Upper lobe of right lung (tissue), 1 donor: ENCODE data around the gene CYB5R2. TPM values are rescaled to one million over a fixed set of nuclear protein-coding genes. Genes with fewer than 3 reads are reported as not detected.
"Not testable (repeated sequence)": the region's sequence is repeated elsewhere in the genome, so short reads cannot be mapped to it uniquely, and the experiment has no call there.

ENCODE experiments used
- ATAC-seq: fragments of 200-7000 bp; cut with Tn5 transposase; one replicate; pipeline ENCODE4 v1.9.1; 2020; ENCODE audit warnings: mild to moderate bottlenecking, moderate library complexity
- DNase-seq: peaks from one replicate; pipeline ENCODE4 v3.0.0-alpha.2; 2020
- H3K27ac ChIP-seq: fragments of 200-600 bp; one replicate; pipeline ENCODE4 v1.8.0; 2022
- H3K27me3 ChIP-seq: fragments of 200-600 bp; one replicate; pipeline ENCODE4 v1.8.0; 2022; ENCODE audit warnings: mild to moderate bottlenecking
- H3K36me3 ChIP-seq: fragments of 200-600 bp; one replicate; pipeline ENCODE4 v1.8.0; 2022
- H3K4me1 ChIP-seq: fragments of 200-600 bp; one replicate; pipeline ENCODE4 v1.8.0; 2022
- H3K4me3 ChIP-seq: fragments of 200-600 bp; one replicate; pipeline ENCODE4 v1.8.0; 2022; ENCODE audit warnings: mild to moderate bottlenecking
- H3K9me3 ChIP-seq: fragments of 200-600 bp; one replicate; pipeline ENCODE4 v1.8.0; 2022
- CTCF ChIP-seq: fragments of 200-600 bp; IDR thresholded peaks from one replicate; pipeline ENCODE4 v1.8.0; 2022; ENCODE audit warnings: antibody characterized with exemption
- intact Hi-C: fragments of 100-400 bp; cut with DNase I; formaldehyde crosslinking; loops from one replicate; pipeline ENCODE4 v1.11.0; 2022
- total RNA-seq: library from RNA; stranded (reverse); fragmentation: NEBNext Ultra II Directional; extraction: Animal tissue kit (Norgen Biotek cat#: 25700); gene quantifications from one replicate; pipeline ENCODE4 v1.2.1, GENCODE V29; 2021
- donor health status: DM: no; HTN: yes; CAD: no; lungs with severe emphysema.

Gene CYB5R2
- total RNA-seq, 1 donor from 2014 or later = 14.2 TPM

GRCh38 chr11:7664867-7665266, 8.4 kb downstream of the CYB5R2 start:
- H3K27me3 ChIP-seq = no peaks in the 10 kb centered on the region
- no peak for DNase-seq
- intact Hi-C loops = no loop called here
- no peaks in the 10 kb centered on the region for H3K4me1 ChIP-seq
- no peak for ATAC-seq
- no peak for TF ChIP-seq CTCF
- no peak overlapping the region for H3K4me3 ChIP-seq
- no peak overlapping the region for H3K27ac ChIP-seq
- no peaks in the 10 kb centered on the region for H3K36me3 ChIP-seq
- no peaks in the 10 kb centered on the region for H3K9me3 ChIP-seq

- H3K9me3 ChIP-seq, H3K4me1 ChIP-seq, H3K36me3 ChIP-seq, H3K27ac ChIP-seq, H3K27me3 ChIP-seq, intact Hi-C loops, H3K4me3 ChIP-seq, ATAC-seq, DNase-seq: not testable (repeated sequence)
These were observed 9.8 kb downstream of the CYB5R2 start for GRCh38 chr11:7663531-7663930.

GRCh38 chr11:7657306-7658025, 15.8 kb downstream of the CYB5R2 start:
- Histone ChIP-seq H3K36me3 (peaks cover 23% of the 10 kb centered on the region), H3K27me3 (no peaks in the 10 kb centered on the region)
- intact Hi-C loops = loop anchor here (10.0 kb wide), 1 partner anchor 83 kb away; no protein-coding TSS in a partner anchor

GRCh38 chr11:7656704-7657103, 16.6 kb downstream of the CYB5R2 start:
- no peak overlapping the region for H3K4me3 ChIP-seq
- TF ChIP-seq CTCF = no peak
- DNase-seq (no peak), ATAC-seq (no peak)
- no peaks in the 10 kb centered on the region for H3K9me3 ChIP-seq
- H3K27me3 ChIP-seq = no peaks in the 10 kb centered on the region
- H3K4me1 ChIP-seq = no peaks in the 10 kb centered on the region
- intact Hi-C loops = loop anchor here (10.0 kb wide), 1 partner anchor 82 kb away; no protein-coding TSS in a partner anchor
- H3K27ac ChIP-seq = no peak overlapping the region
- peaks cover 30% of the 10 kb centered on the region for H3K36me3 ChIP-seq

More at GRCh38 chr11:7657306-7658025, 15.8 kb downstream of the CYB5R2 start:
- Histone ChIP-seq H3K27ac (no peak overlapping the region), H3K4me1 (no peaks in the 10 kb centered on the region), H3K9me3 (no peaks in the 10 kb centered on the region), H3K4me3 (no peak overlapping the region)
- peak; percentile 53 for TF ChIP-seq CTCF
- ATAC-seq (peak; percentile 95), DNase-seq (no peak)

- intact Hi-C loops = loop anchor here (10.0 kb wide), 1 partner anchor 81 kb away; no protein-coding TSS in a partner anchor
- H3K4me3 ChIP-seq = no peak overlapping the region
- H3K27ac ChIP-seq = no peak overlapping the region
- no peak for ATAC-seq
- H3K36me3 ChIP-seq = peaks cover 42% of the 10 kb centered on the region
- H3K4me1 ChIP-seq = no peaks in the 10 kb centered on the region
- TF ChIP-seq CTCF = no peak
- H3K27me3 ChIP-seq = no peaks in the 10 kb centered on the region
- no peaks in the 10 kb centered on the region for H3K9me3 ChIP-seq
- no peak for DNase-seq
These were observed 17.8 kb downstream of the CYB5R2 start for GRCh38 chr11:7655253-7656217.
